Activated CD8-positive, alpha-beta memory T cell treated with anti-CD3 and anti-CD28 coated beads, Interleukin-2, amount 50 U/mL, for 1 hour (primary cell): ENCODE measurements around the gene MCU.
"Not testable (repeated sequence)": the region's sequence is repeated elsewhere in the genome, so short reads cannot be mapped to it uniquely, and the experiment has no call there.

Experiments used
- DNase-seq: peaks from one replicate; pipeline ENCODE4 v3.0.0-alpha.2; 2020; ENCODE audit errors: extremely low read depth

MCU gene

DNA sequence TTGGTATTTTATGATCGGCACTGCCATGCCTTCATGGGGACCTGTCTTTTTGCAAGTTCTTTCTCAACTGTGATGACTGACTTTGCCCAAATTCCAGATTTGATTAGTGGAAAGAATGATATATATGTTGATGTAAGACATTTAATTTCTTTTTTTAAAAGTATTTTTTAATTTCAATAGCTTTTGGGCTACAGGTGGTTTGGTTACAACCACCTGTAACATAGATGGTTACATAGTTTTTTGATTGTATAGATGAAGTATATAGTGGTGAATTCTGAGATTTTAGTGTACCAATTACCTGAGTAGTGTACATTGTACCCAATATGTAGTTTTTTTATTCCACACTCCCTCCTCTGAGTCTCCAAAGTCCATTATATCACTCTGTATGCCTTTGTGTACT is 69.6 kb downstream of the MCU start:
- no peak for DNase-seq

DNA sequence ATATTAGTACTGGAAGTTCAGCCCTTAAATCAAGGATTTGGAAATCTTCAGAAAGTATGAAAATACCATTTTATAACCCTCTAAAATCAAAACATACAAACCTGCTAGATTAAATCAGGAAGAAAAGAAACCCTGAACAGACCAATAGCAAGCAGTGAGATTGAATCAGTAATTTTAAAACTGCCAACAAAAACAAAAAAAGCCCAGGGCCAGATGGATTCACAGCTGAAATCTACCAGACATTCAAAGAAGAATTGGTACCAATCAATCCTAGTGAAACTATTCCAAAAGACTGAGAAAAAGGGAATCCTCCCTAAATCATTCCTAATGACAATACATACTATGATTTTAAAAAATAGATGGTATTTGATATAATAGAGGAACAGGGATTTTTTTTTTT is 70.1 kb downstream of the MCU start:
- DNase-seq, result no peak

DNA sequence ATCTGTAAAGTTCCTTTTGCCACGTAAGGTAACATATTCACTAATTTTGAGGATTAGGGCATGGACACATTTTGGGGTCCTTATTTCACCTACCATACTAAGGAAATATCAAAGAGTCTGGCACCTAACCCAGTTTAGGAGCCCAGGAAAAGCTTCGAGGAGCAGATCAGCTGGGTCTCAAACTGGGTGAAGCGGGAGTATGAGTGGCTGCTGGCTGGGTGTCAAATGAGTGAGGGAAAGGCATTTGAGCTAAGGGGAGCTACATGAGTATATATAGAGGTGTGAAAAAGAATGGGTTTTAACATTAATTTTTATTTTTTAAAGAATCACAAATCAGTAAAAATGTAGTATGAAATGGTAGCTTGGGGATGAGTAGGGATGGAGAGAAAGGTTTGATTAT is 71.3 kb downstream of the MCU start:
- DNase-seq, result no peak

DNA sequence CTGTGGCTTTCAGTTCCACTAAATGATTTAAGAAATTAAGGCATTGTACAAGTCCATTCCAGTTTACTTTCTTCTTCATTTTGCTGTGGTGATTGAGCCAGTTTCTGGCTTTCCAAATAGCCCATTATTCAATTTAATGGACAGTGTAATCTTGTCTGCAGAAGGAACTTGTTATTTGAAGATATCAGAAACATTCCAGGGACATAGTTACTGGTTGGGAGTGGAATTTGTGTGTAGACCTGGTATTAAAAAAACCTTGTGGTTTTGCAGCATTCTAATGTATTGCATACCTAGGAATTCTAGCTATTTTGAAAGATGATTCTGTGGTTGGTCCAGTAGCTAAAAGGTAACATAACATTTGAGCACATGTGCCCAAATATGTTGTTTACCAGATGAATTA is 72.2 kb downstream of the MCU start:
- no peak for DNase-seq

DNA sequence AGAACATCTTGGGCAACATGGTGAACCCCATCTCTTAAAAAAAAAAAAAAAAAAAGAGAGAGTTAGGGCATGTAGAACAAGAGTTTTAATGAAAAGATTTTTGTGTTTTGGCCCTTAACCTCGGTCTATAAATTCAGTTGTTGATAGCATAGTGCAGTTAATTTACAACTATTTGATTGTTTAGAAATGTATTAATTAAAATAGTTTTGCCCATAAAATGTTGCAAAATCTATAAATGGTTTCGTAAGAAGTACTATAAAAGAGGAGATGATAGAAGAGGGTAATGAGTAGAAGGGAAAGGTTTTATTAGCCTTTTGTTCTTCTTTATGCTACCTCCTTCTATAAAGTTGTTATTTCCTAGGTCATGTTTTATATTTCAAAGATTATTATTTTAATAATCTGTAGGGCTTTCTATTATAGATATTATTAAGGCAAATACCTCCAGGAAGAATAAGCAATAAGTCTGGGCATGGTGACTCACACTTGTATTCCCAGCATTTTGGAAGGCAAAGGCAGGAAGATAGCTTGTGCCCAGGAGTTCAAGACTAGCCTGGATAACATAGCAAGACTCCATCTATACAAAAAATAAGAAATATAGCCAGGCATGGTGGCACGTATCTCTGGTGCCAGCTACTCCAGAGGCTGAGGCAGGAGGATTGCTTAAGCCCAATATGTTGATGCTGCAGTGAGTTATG is 73.3 kb downstream of the MCU start:
- DNase-seq, result no peak

DNA sequence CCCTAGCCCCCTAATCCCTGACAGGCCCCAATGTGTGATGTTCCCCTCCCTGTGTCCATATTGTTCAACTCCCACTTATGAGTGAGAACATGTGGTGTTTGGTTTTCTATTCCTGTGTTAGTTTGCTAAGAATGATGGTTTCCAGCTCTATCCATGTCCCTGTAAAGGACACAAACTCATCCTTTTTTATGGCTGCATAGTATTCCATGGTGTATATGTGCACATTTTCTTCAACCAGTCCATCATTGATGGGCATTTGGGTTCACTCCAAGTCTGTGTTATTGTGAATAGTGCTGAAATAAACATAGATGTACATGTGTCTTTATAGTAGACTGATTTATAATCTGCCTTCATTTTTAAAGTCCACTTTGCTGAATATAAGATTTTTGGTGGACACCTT is 79.3 kb downstream of the MCU start:
- not testable (repeated sequence) for DNase-seq

GRCh38 chr10:72772031-72772430 is 80.1 kb downstream of the MCU start:
- DNase-seq, result no peak

- DNase-seq, result no peak
Observed at GRCh38 chr10:72779874-72780273, 87.9 kb downstream of the MCU start.

DNA sequence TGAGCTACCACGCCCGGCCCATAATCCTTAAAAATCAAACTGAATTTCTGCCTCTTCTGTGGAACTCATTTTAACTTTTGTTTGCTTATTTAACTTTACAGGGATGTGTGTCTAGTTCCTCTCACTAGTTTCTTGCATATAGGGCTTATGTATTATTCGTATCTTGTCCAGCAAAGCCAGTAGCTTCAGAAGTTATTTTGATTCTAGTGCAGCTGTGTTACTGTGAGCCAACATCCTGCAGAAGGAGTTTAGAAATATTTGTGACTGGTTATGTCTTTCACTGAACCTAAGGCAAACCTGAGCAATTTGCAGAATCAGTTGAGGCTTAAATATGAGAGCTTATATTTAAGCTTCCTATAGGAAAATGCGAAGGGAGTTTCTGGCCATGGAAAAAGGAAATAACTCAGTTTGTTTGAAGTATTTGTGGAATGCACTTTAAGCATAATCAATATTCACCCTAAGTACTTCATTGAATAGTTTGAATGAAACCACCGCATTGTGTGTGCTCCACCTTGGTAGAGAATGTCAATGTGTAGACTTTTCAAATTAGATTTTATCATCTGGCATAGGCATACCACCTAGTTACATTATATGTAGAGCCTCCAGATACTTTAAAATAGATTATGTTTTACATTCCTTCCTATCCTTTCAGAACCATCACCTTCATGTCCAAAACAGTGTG is 90.8 kb downstream of the MCU start:
- DNase-seq, result no peak

- no peak for DNase-seq
Observed at GRCh38 chr10:72783410-72783833, 91.5 kb downstream of the MCU start.

DNA sequence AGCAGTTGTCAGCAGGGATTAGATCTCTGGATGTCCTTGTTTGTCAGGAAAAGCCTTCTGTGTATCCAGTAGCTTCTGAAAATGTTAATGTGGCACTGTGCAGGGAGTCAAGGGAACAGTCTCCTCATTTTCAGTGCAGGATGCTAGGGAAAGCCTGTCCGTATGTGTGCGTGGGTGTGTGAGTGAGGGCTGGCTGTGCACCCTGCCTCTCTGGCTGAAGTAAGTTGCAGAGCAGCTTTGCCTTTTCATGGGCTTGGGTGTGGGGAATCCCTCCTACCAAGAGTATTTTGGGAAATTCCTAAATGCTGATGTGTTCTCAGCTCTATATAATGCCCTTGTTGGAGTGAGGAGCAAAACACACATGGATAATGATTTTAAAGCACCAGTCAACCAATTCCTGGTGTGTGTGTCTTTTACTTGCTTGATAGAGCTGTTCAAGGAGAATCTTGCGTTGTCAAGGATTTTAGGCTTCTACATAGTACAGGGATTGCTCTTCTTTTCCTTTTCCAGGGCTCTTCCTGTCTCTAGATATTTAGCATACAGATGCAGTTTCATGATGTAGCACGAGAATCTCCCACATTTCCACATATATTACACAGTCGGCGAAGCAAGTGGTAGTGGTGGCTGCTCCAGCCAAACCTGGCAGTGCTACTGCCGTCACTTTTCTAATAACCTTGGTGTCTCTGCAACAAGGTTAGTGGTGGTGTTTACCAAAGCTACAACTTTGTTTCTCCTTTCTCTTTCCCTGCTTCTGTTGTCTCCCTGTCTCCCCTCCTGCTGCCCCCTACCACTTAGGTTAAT is 92.8 kb downstream of the MCU start:
- DNase-seq, result no peak

- DNase-seq, result no peak
Observed at GRCh38 chr10:72785409-72785808, 93.5 kb downstream of the MCU start.

GRCh38 chr10:72790216-72790990 is 98.5 kb downstream of the MCU start:
- DNase-seq, result no peak

GRCh38 chr10:72792288-72792687 is 100.3 kb downstream of the MCU start:
- DNase-seq, result no peak

GRCh38 chr10:72793752-72794151 is 101.8 kb downstream of the MCU start:
- DNase-seq, result no peak

DNA sequence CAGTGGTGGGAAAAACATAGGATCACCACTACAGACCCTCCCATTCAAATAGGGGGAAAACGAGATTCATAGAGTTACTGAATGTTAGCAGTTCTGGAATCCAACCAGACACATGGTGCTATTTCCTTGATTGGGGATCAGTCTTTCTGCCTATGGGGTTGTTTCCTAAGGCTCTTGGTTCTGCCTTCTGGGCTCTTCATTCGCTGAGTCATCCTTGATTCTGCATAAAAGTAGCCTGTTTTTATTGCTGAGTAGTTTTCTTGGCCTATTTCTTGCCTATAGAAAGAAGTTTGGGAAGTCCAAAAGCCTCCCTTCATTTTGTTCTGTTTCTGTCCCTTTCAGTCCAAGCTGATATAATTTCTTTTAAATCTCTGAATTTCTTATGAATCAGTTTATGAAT is 102.3 kb downstream of the MCU start:
- DNase-seq, result no peak

- DNase-seq, result no peak
Observed at GRCh38 chr10:72796042-72796441, 104.1 kb downstream of the MCU start.

DNA sequence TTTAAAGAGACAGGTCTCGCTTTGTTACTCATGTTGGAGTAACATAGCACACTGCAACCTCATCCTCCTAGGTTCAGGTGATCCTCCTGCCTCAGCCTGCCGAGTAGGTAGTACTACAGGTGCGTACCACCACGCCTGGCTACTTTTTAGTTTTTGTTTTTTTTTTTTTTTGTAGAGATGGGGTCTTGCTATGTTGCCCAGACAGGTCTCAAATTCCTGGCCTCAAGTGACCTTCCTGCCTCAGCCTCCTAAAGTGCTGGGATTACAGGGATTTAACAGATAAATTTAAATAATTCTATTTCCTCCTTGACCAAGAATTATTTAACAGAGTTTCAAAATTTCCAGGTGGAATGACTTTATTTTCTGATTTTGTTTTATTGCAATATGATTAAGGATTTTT is 104.6 kb downstream of the MCU start:
- no peak for DNase-seq

GRCh38 chr10:72800000-72800740 is 108.2 kb downstream of the MCU start:
- DNase-seq, result no peak

DNA sequence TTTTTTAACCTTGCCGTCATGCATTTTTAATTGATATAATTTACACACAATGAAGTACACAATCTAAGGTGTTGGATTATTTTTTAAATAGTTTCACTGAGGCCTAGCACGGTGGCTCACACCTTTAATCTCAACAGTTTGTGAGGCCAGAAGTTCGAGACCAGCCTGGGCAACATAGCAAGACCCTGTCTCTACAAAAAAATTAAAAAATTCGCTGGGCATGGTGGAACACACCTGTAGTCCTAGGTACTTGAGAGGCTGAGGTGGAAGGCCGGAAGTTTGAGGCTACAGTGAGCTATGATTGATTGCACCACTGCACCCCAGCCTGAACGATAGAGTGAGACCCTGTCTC is 108.8 kb downstream of the MCU start:
- no peak for DNase-seq

DNA sequence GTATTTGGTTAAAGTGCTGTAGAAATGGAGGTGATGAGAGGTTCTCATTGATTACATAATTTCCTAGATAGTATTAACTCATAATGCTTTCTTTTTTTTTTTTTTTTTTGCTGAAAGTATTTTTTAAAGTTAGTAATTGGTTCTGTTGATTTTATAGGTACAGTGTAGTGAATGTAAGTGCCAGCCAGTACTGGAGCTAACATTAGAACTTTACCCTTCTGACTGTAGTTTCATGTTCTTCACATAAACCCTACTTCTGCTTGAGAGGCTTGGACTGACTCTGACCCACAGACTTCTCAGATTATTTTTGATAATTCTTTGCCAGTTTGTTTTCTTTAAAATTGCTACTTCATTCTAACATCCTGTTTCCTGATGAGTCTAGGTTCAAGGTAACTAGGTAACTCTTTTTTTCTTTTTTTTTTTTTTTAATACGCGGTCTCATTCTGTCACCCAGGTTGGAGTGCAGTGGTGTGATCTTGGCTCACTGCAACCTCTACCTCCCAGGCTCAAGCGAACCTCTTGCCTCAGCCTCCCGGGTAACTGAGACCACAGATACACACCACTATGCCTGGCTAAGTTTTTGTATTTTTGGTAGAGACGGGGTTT is 109.4 kb downstream of the MCU start:
- DNase-seq, result no peak
